CMK (cell line): Measurements from ENCODE around the gene PHF19.

ENCODE experiments used
- DNase-seq: peaks from one replicate; pipeline ENCODE4 v3.0.0-alpha.2; 2010; ENCODE audit warnings: low read depth

The PHF19 gene

DNA sequence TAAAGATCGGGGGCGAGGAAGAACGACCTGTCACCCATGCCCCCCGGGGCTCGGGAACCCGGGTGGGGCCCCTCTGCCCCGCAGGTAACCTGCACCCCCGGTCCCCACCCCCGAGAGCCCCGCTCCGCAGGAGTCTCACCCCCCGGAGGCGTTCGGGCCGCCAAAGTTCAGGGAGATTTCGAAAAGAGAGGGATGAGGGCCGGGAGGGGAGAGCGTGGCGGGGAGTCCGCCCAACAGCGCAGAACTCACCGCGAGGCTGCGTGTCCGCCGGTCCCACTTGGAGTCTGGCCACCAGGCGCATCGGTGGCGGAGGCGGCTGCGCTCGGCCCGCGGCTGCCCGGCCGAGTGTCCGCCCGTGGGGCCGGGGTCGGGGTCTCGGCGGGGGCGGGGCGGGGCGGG is at the start of gene PHF19:
PHF19 (minus strand) TSS at position 347 of the 399 bp plus-strand sequence. CDS start 2,447 bp downstream, outside the sequence.
- no peak for DNase-seq

DNA sequence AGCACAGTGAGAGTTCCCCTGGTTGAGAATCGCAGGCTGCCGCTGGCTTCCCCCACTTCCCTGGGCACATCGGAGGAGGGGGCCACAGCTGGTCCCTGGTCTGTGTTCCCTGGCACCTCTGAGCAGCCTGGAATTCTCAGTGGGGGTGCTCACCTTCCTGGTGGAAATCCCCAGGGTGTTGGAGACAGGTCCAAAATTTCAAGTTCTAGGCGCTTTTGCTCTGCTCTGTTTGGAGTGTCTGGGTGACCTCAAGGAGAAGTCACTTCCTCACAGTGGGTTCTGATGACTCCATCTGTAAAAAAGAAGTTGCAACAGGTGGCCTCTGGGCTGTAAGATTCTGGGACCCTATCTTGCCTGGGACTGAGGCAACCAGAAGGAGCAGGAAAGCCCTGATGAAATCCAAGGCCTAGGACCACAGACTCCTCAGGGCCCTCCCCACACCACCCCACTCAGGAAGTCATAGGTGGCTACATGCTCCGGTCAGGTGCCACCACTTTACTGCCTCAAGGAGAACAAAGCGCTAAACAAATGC is 49.5 kb upstream of the PHF19 start, which contains the start of gene TRAF1:
TRAF1 (minus strand) TSS at position 400 of the 532 bp plus-strand sequence. CDS start 721 bp downstream, outside the sequence.
- no peak for DNase-seq

DNA sequence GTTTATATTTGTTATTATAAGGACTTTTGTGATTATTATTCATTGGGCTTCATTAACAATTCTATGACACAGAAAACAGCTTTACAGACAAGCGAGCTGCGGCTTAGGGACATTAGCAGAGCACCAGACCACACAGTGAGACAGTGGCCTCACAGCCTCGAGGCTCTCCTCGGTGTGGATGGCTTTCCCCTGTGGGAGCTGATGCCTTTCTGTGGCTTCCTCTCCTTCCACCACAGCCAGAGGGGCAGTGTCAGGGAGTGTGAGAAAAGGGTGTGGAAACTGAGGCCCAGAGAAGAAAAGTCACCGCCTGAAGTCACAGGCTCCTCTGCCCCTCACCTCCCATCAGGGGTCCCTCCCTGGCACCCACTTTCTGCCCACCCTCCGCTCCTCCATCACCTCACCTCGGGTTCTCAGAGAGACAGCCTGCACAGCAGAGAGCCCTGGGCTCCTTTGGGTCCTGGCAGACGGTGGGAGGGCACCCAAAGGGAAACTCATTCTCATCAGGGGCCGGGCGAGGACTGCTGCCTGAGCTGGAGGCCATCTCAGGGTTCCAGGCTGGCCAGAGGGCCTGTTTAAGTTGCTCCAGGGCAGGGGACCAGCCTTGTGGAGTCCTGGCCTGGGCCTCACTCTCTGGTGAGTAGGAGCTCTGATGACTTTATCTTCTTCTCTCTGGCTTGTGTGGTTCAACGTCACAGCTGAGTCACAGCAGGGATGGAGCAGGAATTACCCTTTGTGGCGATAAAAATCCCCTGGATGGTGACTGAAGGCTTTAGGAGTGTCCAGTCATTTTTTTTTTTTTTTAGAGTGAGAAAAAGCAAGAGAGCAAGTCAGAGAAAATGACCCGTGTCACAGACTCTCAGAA is 48.8 kb upstream of the PHF19 start:
- no peak for DNase-seq

DNA sequence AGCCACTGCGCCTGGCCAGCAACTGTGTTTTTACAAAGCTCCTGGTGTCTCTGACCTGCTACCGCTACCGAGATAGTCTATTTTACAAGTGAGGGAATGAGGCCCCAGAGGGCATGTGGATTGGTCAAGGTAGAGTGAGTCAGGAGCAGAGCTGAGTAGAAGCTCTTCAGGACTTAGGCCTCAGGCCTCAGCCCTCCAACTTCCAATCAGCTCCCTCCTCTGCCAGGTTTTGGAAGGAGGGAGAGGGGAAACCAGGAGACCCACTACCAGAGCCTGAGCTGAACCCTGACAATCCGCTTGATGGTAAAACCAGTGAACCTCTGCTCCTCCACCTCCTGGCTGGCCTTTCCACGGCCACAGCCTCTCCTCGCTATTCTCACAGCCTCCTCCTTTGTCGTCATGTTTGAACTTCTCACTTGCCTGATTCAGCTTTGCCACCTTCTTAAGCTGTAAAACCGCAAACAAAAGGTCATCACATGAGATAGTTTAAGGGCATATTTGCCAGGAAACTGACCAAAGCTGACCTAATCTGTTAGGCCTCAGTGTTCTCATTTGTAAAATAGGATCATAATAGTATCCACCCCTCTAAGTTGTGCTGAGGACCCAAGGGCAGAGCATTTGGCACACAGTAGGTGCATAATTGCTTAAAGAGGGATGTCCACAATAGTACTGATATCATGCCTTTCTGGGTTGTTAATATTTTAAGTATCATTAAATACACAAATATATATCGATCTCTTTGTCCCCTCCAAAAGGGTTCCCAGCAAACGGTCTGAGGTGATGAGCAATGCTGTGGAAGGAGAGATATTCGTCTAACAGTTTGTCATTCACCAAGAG is 47.9 kb upstream of the PHF19 start:
- DNase-seq: no peak

DNA sequence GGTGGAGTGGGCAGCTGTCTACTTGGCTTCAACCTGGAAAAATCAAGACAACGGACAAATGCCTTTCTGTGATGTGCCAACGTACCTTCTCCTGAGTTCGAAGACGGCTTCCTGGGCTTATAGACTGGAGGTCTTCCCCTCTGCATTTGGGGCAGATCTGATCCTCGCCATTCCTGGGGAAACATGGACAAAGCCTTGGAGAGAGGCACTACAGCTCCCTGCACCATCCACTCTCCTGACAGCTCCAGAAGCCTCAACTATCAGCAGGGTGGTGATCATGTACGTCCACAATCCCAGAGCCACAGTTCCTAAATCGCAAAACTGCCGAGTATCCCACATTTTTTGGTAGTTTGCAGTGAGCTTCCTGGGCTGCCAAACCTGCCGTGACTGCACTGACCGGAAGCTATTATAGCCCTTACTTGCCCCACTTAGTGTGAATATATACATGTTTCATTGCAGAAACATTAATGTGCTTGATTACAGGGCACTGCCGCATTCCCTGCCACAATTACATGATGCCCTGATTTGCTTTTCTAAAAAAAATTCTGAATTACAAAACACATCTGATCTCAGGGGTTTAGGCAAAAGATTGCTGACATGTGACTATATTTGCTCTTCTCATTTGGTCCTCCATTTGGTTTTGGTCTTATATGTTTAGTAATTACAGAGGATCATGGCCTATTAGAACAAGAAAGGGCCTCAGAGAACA is 46.8 kb upstream of the PHF19 start:
- DNase-seq: no peak

DNA sequence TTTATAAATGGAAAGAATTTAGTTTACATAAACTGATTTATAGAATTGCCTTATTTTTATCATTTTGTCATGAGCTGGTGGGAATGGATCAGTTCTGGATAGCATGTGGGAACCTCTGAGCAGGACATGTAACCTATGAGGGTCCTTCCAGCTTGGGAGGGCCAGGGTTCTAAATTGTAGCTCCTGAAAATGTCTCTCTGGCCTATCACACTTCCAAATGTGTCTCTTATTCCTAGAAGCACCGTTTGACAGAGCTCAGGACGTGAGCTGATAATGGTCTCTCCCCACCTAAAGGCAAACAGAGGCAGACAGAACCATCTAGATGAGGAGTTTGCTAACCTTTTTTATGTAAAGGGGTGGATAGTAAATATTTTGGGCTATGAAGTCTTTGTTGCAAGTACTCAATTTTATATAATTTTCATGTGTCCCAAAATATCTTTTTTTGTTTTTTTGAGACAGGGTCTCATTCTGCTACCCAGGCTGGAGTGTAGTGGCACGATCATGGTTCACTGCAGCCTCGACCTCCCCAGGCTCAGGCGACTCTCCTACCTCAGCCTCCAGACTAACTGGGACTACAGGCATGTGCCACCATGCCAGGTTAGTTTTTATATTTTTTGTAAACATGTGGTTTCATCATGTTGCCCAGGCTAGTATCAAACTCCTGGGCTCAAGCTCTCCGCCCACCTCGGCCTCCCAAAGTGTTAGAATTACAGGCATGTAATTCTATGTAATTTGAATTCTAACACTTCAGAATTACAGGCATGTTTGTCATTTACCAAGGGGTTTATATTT is 45.6 kb upstream of the PHF19 start:
- no peak for DNase-seq

DNA sequence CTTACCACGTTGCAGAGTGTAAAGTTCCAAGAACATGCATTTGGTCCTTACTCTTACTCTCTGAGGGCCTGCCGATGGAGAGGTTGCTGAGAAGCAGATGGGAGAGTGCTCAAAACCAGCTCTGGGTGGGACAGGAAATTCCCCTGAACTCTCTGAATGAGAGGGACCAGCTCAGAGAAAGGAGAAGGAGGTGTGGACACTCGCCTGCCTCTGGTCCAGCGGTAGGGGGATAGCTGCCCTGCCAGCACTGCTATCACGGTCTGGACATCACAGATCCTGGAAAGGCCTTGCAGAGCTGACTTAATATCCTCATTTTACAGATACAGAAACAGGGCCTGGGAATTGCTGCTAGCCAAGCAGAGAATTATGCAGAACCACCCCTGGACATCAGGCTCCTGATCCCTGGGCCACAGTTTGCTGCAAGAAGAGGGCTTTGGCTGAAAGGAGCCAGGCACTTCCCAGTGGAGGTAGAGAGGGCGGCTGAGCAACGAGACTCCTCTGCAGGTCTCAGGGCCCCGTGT is 44.7 kb upstream of the PHF19 start:
- no peak for DNase-seq

DNA sequence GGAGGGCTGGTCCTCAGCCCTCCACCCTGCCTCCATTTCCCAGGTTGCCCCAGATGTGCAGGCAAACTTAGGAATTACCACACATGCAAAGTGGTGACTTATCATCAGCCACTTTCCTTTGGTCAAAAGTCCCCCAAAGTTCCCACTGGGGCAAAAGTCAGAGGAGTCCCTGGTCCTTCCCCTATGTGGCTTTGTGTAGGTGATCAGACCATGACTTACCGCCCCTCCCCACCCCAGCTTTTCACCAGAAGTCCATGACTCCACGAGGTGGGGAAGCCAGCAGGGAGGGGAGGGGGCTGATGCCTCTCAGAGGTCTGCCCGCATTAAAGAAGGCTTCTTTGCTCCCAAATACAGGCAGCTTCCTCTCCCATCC is 43.8 kb upstream of the PHF19 start:
- no peak for DNase-seq

DNA sequence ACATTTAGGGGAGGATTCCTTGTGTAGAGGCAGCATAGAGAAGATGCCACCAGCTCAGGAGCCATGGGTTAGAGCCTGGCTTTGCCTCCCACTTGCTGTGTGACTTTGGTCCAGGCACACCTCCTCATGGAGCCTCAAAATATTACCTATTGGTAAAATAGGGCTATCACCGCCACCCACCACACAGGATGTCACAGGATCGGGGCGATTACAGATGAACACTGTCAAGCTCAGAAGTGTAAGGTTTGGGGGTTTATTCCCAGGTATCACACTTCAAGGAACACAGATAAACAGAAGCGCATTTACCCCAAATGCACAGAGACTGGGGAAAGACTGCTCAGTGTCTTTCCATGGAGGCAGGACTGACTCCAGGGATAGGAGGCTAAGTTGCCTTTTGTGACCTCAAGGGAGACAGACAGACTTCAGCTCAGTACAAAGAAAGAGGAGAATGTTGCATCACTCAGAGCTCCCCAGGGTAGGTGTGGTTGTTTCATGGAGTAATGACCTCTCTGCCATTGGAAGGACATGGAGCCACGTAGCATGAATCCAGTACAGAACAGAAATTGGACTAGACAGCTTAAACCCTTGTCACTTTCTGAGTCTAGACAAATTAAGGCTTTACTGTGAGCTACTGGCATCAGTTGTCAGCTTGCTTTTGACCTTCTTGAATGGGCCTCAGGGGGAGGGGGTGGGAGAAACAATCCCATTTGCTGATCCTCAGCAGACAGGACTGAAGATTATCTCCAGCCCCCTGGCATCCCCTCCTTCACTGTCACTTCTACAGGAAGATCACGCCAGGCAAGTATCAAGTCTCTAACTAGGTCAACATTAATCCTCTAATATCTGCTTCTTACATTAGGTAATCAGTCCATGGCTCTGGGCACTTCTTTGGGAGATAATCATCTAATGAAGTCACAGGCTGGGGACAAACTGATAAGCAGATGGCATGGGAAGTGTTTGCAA is 43.1 kb upstream of the PHF19 start:
- no peak for DNase-seq

DNA sequence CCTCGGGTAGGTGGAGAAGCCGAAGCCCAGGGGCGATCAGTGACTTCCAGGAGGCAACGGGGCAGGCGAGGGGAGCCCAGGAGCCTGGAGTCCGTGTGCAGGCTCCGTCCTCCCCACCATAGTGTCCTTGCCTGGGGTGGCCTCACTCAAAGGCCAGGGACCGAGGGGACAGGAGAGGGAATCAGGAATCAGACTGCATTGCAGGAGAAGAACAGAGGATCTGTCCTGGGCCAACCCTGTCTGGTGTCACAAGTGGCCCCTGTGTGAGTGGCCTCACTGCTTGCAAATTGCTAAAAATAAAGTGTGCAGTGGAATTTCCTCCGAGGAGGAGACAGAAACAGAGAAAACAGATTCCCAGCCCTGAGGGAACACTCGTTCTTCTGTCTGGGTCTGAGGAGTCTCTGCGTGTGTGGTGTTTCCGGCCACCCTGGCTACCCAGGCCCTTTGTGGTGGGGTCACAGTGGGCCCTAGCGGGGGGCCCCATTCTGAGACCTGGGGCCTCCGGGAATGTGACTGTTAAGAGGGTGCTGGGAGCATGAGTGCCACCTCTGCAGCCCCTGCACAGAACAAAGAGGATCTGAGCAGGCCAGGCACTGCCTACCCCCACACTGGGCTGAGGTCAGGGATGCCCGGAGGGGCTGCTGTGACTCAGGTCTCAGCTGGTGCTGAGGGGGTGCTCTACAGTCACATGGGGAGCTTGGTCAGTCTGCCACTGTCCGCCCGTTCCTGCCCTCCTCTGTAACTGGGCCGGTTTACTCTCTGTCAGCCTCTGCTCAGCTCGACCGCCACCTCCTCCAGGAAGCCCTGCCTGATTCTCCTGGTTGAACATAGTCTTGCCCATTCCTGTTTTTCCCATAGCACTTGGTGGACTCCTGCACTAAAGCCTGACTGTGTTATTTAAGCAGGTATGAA is 42.2 kb upstream of the PHF19 start:
- no peak for DNase-seq

DNA sequence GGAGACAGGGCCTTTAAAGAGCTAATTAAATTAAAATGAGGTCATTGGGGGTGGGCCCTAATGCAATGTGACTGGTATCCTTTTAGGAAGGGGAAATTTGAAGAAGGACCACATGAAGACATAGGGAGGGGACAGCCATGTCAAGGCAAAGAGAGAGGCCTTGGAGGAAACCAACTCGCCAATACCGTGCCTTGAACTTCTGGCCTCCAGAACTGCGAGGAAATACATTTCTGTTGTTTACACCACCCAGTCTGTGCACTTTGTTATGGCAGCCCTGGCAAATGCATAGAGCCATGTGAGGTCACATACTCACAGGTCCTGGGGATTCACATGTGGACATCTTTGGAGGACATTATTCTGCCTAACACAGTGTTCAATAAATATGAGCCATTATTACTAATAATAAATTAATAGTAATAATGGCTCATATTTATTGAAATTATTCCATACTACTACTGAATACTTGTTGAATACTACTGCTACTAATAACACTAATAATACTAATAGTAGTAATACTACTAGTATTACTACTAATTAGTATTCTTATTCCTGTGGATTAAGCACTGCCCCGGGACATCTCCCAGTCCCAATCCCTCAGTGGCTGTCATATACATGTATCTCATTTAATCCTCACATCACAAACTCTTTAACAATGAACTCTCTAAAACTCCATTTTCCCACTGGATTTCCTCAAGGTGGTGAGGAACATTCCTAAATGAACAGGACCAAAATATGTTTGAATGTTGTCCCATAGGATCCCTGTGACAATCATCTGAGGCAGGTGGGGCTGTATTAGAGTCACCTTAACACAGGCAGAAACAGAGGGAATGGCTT is 41.2 kb upstream of the PHF19 start:
- no peak for DNase-seq

DNA sequence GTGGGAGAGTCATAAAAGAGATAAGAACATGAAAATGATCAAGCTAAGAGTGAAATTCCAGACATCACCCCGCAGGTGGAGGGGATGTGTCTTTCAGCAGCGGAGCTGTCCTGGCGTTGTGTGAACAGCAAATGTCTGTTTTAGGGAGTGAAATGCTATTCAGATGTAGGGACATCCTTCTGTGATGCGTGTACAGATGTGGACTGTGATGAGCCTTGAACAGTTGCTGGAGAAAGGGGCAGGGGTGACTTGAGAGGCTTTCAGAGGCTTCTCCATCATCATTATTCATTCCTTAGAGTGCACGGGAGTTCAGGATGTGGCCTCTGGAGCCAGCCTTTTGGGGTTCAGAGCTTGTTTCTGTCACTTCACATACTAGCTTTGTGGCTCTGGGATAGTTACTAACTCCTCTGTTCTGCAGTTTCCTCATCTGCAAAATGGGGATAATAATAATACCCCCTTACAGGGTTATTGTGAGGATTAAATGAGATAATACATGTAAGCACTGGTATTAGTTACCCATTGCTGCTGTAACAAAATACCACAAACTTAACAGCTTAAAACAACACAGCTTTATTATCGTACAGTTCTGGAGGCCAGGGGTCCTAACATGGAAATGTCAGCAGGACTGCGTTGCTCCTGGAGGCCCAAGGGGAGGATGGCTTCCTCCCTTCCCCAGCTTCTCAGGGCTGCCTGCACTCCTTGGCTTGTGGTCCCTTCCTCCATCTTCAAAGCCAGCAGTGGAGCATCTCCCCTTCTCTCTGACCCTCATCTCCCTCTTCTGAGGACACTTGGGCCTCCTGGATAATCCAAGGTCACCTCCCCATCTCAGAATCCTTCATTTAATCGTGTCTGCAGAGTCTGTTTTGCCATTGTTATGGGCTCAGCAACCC is 40.2 kb upstream of the PHF19 start:
- DNase-seq: no peak

DNA sequence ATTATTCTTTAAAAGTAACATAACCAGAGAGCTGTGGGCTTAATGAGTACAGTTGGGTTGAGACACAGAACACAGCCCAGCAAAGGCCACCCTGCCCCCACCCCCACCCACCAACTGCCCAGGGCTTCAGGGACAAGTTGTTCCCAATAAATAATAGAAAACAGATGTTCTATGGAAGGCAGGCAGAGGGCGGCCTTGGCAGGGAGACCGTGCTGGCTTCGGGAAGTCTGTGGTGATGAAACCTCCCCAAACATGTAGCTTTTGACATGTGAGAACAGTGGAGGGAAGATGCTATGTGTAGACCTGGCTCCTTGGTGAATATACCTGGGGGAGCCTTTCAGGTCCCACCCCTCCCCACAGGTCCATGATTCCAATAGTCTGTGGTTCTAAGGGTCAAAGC is 39.6 kb upstream of the PHF19 start:
- DNase-seq: no peak

DNA sequence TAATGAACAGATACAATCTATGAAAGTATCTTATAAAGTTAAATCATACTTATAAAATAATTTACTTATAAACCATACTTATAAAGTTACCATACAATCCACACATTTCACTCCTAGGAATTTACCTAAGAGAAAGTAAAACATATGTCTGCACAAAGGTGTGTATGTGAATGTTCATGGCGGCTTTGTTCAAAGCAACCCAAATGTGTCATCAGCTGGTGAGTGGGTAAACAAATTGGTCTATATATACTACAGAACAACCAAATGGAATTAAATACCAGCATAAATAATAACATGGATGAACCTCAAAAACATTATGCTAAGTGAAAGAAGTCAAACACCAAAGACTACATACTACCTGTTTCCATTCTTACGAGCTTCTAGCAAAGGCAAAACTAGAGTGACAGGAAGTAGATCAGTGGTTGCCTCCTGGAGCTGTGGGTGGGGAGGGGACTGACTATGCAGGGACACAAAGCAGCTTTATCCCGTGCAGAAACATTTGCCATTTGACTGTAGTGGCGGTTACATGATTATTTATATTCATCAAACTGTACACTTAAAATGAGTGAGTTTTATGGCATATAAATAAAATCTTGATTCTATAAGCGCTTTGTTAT is 39.0 kb upstream of the PHF19 start:
- DNase-seq: no peak

DNA sequence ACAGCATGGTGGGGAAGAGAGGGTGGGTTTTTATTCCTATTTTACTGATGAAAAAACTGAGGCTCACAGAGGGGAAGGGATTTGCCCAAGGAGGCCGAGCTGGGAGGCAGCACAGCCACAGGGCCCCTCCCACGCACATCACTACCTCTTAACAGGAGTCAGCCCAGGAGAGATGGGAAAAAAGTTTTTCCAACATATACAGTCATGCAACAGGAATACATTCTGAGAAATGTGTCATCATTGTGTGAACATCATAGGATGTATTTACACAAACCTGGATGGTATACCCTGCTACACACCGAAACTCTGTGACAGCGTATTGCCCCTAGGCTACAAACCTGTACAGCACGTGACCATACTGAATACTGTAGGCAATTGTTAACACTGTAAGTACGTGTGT is 38.0 kb upstream of the PHF19 start:
- no peak for DNase-seq

DNA sequence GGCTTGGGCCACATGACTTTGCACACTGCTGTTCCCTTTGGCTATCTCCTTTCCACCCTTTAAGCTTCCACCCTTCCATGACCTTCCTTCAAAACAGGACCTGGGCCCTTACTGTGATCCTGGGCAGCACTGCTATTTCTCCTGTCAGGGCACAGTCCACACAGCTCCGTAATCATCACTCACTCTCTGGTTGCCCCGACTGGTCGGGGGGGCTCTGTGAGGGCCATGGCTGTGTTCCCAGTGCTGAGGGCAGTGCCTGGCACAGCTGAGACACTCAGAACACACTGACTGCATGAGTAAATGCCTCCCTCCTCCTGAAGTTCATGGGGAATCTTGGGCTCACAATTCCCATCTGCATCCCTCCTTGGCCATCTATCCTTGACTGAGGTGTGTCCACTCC is 37.4 kb upstream of the PHF19 start:
- DNase-seq: no peak
